Breast epithelium (tissue), 4 donors: ENCODE measurements around the gene MMS19. TPM values are rescaled to one million over a fixed set of nuclear protein-coding genes. Genes with fewer than 3 reads are reported as not detected.

Experiments used
- DNase-seq, 2 donors: peaks; one replicate each; pipeline ENCODE4 v3.0.0-alpha.2; 2019; ENCODE audit warnings: low spot score in 2 of 2
- H3K27ac ChIP-seq, 2 donors: fragments of 200-600 bp; sonication (generic) in 1 of 2; one replicate each; pipeline ENCODE4 v1.5.1; 2016 to 2019; ENCODE audit warnings: mild to moderate bottlenecking in 1 of 2
- H3K27me3 ChIP-seq, 2 donors: fragments of 200-600 bp; sonication (generic) in 1 of 2; one replicate each; pipeline versions ENCODE4 v1.5.1 to v1.6.0; 2017 to 2019; ENCODE audit warnings: control low read depth in 1 of 2, mild to moderate bottlenecking in 1 of 2
- H3K36me3 ChIP-seq: fragments of 200-600 bp; one replicate; pipeline ENCODE4 v1.5.1; 2019
- H3K4me1 ChIP-seq, 2 donors: fragments of 200-600 bp; sonication (generic); one replicate each; pipeline ENCODE4 v1.5.1; 2016 to 2019; ENCODE audit warnings: control low read depth in 1 of 2
- H3K4me3 ChIP-seq, 3 donors: fragments of 200-600 bp; sonication (generic); 1 replicate in 2 of 3; 2 replicates in 1 of 3; pipeline ENCODE4 v1.5.1; 2016 to 2019; ENCODE audit warnings: mild to moderate bottlenecking in 3 of 3, moderate library complexity in 2 of 3
- H3K9me3 ChIP-seq, 2 donors: fragments of 200-600 bp; sonication (generic) in 1 of 2; one replicate each; pipeline ENCODE4 v1.5.1; 2016 to 2019; ENCODE audit warnings: control low read depth in 1 of 2
- POLR2A ChIP-seq: fragments of 450-650 bp; IDR thresholded peaks from one replicate; pipeline ENCODE4 v1.6.1; 2016; ENCODE audit warnings: antibody characterized with exemption, mild to moderate bottlenecking, moderate library complexity
- POLR2AphosphoS5 ChIP-seq, 3 donors: sonication (generic); formaldehyde crosslinking; IDR thresholded peaks; one replicate each; pipeline ENCODE4 v1.6.1; 2017; ENCODE audit warnings: antibody characterized with exemption in 3 of 3
- intact Hi-C: fragments of 100-400 bp; cut with DNase I; formaldehyde crosslinking; loops from one replicate; pipeline ENCODE4 v1.15.1; 2023; ENCODE audit warnings: low total_unique reads
- total RNA-seq, 3 donors: library from RNA; depleted of rRNA; stranded (reverse); fragments of >200 nt; gene quantifications; one replicate each; pipeline ENCODE4 v1.1.0, GENCODE V29; 2016
- TF ChIP-seq, protein P1 (sequence below), 3 donors: fragments of 450-650 bp; IDR thresholded peaks; one replicate each; pipeline ENCODE4 v1.5.1; 2016 to 2017; ENCODE audit warnings: antibody characterized with exemption in 3 of 3, mild to moderate bottlenecking in 3 of 3, moderate library complexity in 3 of 3

Gene MMS19
- total RNA-seq, 3 donors from 2014 or later = 73.0 to 109 (median 78.7) TPM

DNA sequence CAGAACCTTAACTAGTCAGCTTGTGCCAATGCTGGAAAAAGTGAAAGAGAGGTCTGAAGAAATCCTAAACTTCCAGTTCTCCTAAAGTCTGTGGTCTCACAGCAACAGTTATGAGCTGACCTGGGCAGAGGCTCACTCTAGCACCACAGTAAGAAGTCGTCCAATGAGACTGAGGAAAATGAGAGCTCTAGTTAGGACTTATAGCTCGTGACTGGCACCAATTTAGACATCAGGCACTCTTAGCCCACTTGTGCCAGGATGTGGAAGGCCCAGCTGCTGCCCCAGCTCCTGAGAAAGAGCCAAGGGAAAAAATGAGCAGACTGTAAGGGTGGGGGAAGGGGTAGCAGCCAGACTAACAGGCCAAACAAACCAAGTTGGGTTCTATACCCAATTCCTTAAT, 7.6 kb downstream of the MMS19 start:
- Histone ChIP-seq H3K4me1 (no peaks in the 10 kb centered on the region), H3K27me3 (no peaks in the 10 kb centered on the region), H3K36me3 (no peaks in the 10 kb centered on the region), H3K27ac (no peak overlapping the region), H3K9me3 (no peaks in the 10 kb centered on the region), H3K4me3 (no peak overlapping the region)
- TF ChIP-seq POLR2A = no peak
- TF ChIP-seq, protein P1, sequence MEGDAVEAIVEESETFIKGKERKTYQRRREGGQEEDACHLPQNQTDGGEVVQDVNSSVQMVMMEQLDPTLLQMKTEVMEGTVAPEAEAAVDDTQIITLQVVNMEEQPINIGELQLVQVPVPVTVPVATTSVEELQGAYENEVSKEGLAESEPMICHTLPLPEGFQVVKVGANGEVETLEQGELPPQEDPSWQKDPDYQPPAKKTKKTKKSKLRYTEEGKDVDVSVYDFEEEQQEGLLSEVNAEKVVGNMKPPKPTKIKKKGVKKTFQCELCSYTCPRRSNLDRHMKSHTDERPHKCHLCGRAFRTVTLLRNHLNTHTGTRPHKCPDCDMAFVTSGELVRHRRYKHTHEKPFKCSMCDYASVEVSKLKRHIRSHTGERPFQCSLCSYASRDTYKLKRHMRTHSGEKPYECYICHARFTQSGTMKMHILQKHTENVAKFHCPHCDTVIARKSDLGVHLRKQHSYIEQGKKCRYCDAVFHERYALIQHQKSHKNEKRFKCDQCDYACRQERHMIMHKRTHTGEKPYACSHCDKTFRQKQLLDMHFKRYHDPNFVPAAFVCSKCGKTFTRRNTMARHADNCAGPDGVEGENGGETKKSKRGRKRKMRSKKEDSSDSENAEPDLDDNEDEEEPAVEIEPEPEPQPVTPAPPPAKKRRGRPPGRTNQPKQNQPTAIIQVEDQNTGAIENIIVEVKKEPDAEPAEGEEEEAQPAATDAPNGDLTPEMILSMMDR (IDR thresholded peaks at IDR 0.05) = no peak
- no peak for TF ChIP-seq POLR2AphosphoS5 (IDR thresholded peaks at IDR 0.05)
- intact Hi-C loops = no loop called here
- DNase-seq = no peak

DNA sequence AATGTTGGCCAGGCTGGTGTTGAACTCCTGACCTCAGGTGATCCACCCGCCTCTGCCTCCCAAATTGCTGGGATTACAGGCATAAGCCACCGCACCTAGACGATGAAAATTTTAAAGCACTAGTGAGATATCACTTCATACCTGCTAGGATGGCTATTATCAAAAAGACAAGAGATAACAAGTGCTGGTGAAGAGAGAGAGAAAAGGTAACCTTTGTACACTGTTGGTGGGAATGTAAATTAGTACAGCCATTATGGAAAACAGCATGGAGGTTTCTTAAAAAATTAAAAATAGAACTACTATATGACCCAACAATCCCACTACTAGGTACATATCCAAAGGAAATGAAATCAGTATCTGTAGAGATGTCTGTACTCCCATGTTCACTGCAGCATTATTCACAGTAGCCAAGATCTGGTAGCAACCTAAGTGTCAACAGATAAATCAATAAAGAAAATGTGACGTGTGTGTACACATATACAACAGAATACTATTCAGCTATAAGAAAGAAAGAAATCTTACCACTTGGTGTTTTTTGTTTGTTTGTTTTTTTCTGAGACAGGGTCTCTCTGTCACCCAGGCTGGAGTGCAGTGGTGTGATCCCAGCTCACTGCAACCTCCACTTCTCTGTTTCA, 12.5 kb downstream of the MMS19 start:
- Histone ChIP-seq H3K27me3 (no peaks in the 10 kb centered on the region), H3K4me1 (no peaks in the 10 kb centered on the region), H3K36me3 (no peaks in the 10 kb centered on the region), H3K4me3 (no peak overlapping the region), H3K9me3 (no peaks in the 10 kb centered on the region), H3K27ac (no peak overlapping the region)
- no peak for DNase-seq
- intact Hi-C loops = no loop called here
- no peak for TF ChIP-seq POLR2A
- TF ChIP-seq POLR2AphosphoS5 (IDR thresholded peaks at IDR 0.05) = no peak
- TF ChIP-seq, protein P1 (IDR thresholded peaks at IDR 0.05) = no peak

GRCh38 chr10:97483921-97484320, 14.3 kb downstream of the MMS19 start:
- Histone ChIP-seq H3K4me3 (no peak overlapping the region), H3K27me3 (no peaks in the 10 kb centered on the region), H3K36me3 (no peaks in the 10 kb centered on the region), H3K9me3 (no peaks in the 10 kb centered on the region), H3K4me1 (no peaks in the 10 kb centered on the region), H3K27ac (no peak overlapping the region)
- intact Hi-C loops = no loop called here
- DNase-seq = no peak
- no peak for TF ChIP-seq POLR2A
- no peak for TF ChIP-seq POLR2AphosphoS5 (IDR thresholded peaks at IDR 0.05)
- TF ChIP-seq, protein P1 (IDR thresholded peaks at IDR 0.05) = no peak

DNA sequence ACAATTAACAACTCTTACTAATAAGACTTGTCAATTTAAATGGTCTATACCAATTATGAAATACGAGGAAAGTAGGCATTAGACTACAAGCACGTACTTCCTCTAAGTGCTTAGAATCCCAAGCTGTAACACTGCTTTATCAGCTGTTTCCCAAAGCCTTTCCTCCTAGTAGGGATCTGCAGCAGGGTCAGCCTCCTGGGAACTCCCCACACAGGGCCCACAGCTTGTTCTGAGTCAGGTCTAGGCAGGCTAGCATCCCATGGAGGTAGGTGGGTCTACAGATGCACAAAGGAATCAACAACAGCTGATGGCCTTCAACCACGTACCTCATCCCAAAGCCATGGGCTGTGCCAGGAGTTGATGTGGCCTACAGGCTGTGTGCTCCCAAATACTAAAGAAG, 14.7 kb downstream of the MMS19 start:
- Histone ChIP-seq H3K27ac (peak overlapping the region in 1 of 2 donors; percentile 20), H3K4me3 (no peak overlapping the region), H3K36me3 (no peaks in the 10 kb centered on the region), H3K4me1 (no peaks in the 10 kb centered on the region), H3K9me3 (no peaks in the 10 kb centered on the region), H3K27me3 (no peaks in the 10 kb centered on the region)
- TF ChIP-seq, protein P1 (IDR thresholded peaks at IDR 0.05) = no peak
- TF ChIP-seq POLR2AphosphoS5 (IDR thresholded peaks at IDR 0.05) (no peak), POLR2A (no peak)
- no peak for DNase-seq
- intact Hi-C loops = no loop called here

DNA sequence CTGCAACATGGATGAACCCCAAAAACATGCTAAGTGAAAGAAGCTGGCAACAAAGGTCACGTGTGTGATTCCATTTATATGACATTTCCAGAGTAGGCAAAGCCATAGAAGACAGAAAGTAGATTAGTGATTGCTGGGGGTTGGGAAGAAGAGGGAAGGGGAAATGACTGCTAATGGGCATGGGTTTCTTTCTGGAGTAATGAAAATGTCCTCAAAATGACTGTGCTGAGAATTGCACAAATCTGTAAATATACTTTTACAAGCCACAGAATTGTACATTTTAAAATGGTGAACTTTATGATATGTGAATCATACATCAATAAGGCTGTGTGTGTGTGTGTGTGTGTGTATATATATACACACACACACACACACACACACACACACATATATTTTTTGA, 15.8 kb downstream of the MMS19 start:
- no peaks in the 10 kb centered on the region for H3K4me1 ChIP-seq
- no peaks in the 10 kb centered on the region for H3K27me3 ChIP-seq
- no peaks in the 10 kb centered on the region for H3K36me3 ChIP-seq
- intact Hi-C loops = no loop called here
- DNase-seq = no peak
- no peak overlapping the region for H3K4me3 ChIP-seq
- no peaks in the 10 kb centered on the region for H3K9me3 ChIP-seq
- H3K27ac ChIP-seq = no peak overlapping the region
- TF ChIP-seq, protein P1 (IDR thresholded peaks at IDR 0.05) = no peak
- TF ChIP-seq POLR2AphosphoS5 (IDR thresholded peaks at IDR 0.05) (no peak), POLR2A (no peak)
